ENCODE data around the gene EHD4.

The EHD4 gene

DNA sequence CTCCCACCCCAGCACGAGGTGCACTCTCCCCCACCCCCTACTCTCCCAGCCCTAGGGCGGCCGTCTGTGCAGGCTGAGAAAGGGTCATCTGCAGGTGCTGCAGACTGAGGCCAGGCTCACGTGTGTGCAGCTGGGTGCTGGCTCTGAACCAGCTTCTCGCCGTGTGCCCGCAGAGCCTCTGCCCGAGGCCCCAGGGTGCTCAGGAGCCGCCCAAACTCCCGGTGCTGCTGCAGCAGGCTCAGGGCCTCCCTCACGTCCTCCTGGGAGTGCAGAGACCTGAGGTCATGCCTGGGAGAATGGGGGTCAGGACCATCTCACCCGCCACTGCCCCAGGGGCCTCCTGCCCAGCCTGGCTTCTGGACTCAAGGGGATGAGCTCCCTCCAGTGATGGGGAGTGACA is 95.7 kb downstream of the EHD4 start:
- H3K9me3 ChIP-seq (ENCODE audit: insufficient read depth, low read depth, low read length): no peaks in the 10 kb centered on the region
- no peaks in the 10 kb centered on the region for H3F3A ChIP-seq (ENCODE audit: low read depth)
- H2AFZ ChIP-seq (ENCODE audit: low read length): no peak overlapping the region
- H3K9me2 ChIP-seq (replicated peaks; ENCODE audit: low read depth, low read length): no peaks in the 10 kb centered on the region
- no peaks in the 10 kb centered on the region for H3K36me3 ChIP-seq (ENCODE audit: insufficient read depth, low read length)
- no peaks in the 10 kb centered on the region for H4K20me1 ChIP-seq (ENCODE audit: insufficient read depth, low read length, poor library complexity, severe bottlenecking)
- TF ChIP-seq EZH2phosphoT487 (IDR thresholded peaks at IDR 0.05; ENCODE audit: borderline replicate concordance): no peak
- TF ChIP-seq, protein P1, sequence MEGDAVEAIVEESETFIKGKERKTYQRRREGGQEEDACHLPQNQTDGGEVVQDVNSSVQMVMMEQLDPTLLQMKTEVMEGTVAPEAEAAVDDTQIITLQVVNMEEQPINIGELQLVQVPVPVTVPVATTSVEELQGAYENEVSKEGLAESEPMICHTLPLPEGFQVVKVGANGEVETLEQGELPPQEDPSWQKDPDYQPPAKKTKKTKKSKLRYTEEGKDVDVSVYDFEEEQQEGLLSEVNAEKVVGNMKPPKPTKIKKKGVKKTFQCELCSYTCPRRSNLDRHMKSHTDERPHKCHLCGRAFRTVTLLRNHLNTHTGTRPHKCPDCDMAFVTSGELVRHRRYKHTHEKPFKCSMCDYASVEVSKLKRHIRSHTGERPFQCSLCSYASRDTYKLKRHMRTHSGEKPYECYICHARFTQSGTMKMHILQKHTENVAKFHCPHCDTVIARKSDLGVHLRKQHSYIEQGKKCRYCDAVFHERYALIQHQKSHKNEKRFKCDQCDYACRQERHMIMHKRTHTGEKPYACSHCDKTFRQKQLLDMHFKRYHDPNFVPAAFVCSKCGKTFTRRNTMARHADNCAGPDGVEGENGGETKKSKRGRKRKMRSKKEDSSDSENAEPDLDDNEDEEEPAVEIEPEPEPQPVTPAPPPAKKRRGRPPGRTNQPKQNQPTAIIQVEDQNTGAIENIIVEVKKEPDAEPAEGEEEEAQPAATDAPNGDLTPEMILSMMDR (conservative IDR thresholded peaks at IDR 0.05; ENCODE audit: low read length): no peak
- no peaks in the 10 kb centered on the region for H3K27me3 ChIP-seq (ENCODE audit: insufficient read depth, low read length, poor library complexity, severe bottlenecking)
- H3K4me3 ChIP-seq (ENCODE audit: low read length, poor library complexity, severe bottlenecking): no peak overlapping the region
- H3K4me2 ChIP-seq (ENCODE audit: low read depth, low read length, poor library complexity, severe bottlenecking): no peak overlapping the region
- no peak overlapping the region for H3K9ac ChIP-seq (ENCODE audit: low read depth, low read length, poor library complexity, severe bottlenecking)
- no peaks in the 10 kb centered on the region for H3K4me1 ChIP-seq (ENCODE audit: insufficient read depth, low read length, poor library complexity, severe bottlenecking)
- H3K79me2 ChIP-seq (ENCODE audit: insufficient read depth, low read length): no peaks in the 10 kb centered on the region

DNA sequence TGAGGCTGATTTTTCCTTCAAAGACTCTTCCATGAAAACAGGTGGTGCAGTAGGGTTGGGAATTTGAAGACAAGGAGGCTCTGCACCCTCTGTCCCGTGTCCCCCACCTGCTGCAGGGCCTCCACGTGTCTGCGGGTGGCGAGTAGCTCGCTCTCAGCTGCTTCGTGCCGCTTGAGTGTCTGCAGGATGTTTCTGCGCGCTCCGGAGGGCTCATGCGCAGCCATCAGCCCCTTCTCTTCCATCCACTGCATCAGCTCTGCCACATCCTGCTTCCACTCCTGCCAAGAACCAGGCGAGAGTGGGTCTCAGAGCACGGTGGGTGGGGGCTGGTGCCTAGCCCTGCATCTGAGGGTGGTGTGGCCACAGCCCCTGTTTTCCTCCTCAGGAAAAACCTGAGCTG is 96.3 kb downstream of the EHD4 start:
- Histone ChIP-seq H4K20me1 (ENCODE audit: insufficient read depth, low read length, poor library complexity, severe bottlenecking) (no peaks in the 10 kb centered on the region), H3K9ac (ENCODE audit: low read depth, low read length, poor library complexity, severe bottlenecking) (no peak overlapping the region), H3K79me2 (ENCODE audit: insufficient read depth, low read length) (no peaks in the 10 kb centered on the region), H3K4me2 (ENCODE audit: low read depth, low read length, poor library complexity, severe bottlenecking) (no peak overlapping the region), H2AFZ (ENCODE audit: low read length) (no peak overlapping the region), H3K9me3 (ENCODE audit: insufficient read depth, low read depth, low read length) (no peaks in the 10 kb centered on the region), H3K27me3 (ENCODE audit: insufficient read depth, low read length, poor library complexity, severe bottlenecking) (no peaks in the 10 kb centered on the region), H3F3A (ENCODE audit: low read depth) (no peaks in the 10 kb centered on the region), H3K9me2 (replicated peaks; ENCODE audit: low read depth, low read length) (no peaks in the 10 kb centered on the region), H3K4me1 (ENCODE audit: insufficient read depth, low read length, poor library complexity, severe bottlenecking) (no peaks in the 10 kb centered on the region), H3K4me3 (ENCODE audit: low read length, poor library complexity, severe bottlenecking) (no peak overlapping the region), H3K36me3 (ENCODE audit: insufficient read depth, low read length) (no peaks in the 10 kb centered on the region)
- TF ChIP-seq EZH2phosphoT487 (IDR thresholded peaks at IDR 0.05; ENCODE audit: borderline replicate concordance): no peak
- TF ChIP-seq, protein P1 (conservative IDR thresholded peaks at IDR 0.05; ENCODE audit: low read length): no peak

DNA sequence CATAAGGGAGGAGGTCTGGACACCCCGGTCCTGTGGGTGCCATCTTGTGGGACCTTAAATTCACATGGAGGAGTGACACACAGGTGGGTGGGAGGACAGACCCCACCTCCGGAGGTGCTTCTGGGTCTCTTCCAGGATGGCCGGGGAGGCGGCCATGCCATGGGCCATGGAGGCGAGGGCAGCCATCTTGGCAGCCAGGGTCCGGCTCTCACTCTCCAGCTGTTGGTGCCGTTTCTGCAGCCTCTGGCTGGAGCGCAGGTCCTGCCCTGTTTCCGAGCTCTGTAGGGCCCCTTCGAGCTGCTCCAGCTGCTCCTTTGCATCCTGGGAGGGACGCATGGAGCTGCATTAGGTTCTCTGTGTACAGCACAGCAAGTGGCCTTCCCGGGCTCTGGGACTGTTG is 97.6 kb downstream of the EHD4 start:
- H3K27me3 ChIP-seq (ENCODE audit: insufficient read depth, low read length, poor library complexity, severe bottlenecking): no peaks in the 10 kb centered on the region
- no peaks in the 10 kb centered on the region for H3K79me2 ChIP-seq (ENCODE audit: insufficient read depth, low read length)

More for the DNA sequence above, 97.6 kb downstream of the EHD4 start:
- Histone ChIP-seq H3K9me3 (ENCODE audit: insufficient read depth, low read depth, low read length) (no peaks in the 10 kb centered on the region), H4K20me1 (ENCODE audit: insufficient read depth, low read length, poor library complexity, severe bottlenecking) (no peaks in the 10 kb centered on the region), H3K4me1 (ENCODE audit: insufficient read depth, low read length, poor library complexity, severe bottlenecking) (no peaks in the 10 kb centered on the region), H3K9ac (ENCODE audit: low read depth, low read length, poor library complexity, severe bottlenecking) (no peak overlapping the region), H3K4me2 (ENCODE audit: low read depth, low read length, poor library complexity, severe bottlenecking) (no peak overlapping the region), H3K36me3 (ENCODE audit: insufficient read depth, low read length) (no peaks in the 10 kb centered on the region), H2AFZ (ENCODE audit: low read length) (no peak overlapping the region), H3F3A (ENCODE audit: low read depth) (no peaks in the 10 kb centered on the region), H3K4me3 (ENCODE audit: low read length, poor library complexity, severe bottlenecking) (no peak overlapping the region), H3K9me2 (replicated peaks; ENCODE audit: low read depth, low read length) (no peaks in the 10 kb centered on the region)
- TF ChIP-seq EZH2phosphoT487 (IDR thresholded peaks at IDR 0.05; ENCODE audit: borderline replicate concordance): no peak
- TF ChIP-seq, protein P1 (conservative IDR thresholded peaks at IDR 0.05; ENCODE audit: low read length): no peak

Data from Loucy (cell line).